ENCODE measurements around the gene ANKDD1B.

DNA sequence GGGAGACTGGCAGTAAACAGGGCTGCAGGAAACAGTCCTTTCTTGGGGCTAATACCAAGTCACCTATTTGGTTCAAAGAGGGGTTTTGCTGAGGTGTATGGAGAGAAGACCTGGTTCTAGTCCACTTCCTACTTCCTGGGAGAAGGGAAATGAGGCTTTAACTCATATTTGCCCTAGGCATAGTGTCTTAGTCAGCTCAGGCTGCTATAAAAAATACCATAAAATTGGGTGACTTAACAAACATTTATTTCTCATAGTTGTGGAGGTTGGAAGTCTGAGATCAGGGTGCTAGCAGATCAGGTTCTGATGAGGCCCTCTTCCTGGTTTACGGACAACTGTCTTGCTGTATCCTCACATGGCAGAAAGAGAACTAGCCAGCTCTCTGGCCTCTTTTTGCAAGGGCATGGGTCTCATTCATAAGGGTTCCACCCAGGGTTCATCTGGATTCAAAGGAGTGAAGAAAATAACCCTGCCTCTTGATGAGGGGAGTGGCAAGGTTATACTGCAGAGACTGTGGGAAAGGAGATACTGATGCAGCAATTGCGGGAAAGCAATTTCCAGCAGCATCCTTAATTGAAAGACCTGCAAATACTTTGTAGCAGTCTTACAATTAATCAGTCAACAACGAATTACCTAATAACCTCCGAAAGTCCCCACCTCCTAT, 40.5 kb downstream of the ANKDD1B start:
- TF ChIP-seq, protein P1, sequence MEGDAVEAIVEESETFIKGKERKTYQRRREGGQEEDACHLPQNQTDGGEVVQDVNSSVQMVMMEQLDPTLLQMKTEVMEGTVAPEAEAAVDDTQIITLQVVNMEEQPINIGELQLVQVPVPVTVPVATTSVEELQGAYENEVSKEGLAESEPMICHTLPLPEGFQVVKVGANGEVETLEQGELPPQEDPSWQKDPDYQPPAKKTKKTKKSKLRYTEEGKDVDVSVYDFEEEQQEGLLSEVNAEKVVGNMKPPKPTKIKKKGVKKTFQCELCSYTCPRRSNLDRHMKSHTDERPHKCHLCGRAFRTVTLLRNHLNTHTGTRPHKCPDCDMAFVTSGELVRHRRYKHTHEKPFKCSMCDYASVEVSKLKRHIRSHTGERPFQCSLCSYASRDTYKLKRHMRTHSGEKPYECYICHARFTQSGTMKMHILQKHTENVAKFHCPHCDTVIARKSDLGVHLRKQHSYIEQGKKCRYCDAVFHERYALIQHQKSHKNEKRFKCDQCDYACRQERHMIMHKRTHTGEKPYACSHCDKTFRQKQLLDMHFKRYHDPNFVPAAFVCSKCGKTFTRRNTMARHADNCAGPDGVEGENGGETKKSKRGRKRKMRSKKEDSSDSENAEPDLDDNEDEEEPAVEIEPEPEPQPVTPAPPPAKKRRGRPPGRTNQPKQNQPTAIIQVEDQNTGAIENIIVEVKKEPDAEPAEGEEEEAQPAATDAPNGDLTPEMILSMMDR (IDR thresholded peaks at IDR 0.05): no peak
- TF ChIP-seq POLR2A (IDR thresholded peaks at IDR 0.05): no peak
